ENCODE measurements around the gene ENG.

- TF ChIP-seq ZNF274 (IDR thresholded peaks at IDR 0.05; ENCODE audit: low read depth, low read length) = no peak
- TF ChIP-seq SUZ12 (IDR thresholded peaks at IDR 0.05; ENCODE audit: extremely low read depth, insufficient read depth, insufficient read length) = no peak
- no peak for TF ChIP-seq YY1 (IDR thresholded peaks at IDR 0.05; ENCODE audit: insufficient read depth, insufficient read length)
Measured at GRCh38 chr9:127856729-127857116, 2.3 kb upstream of the ENG start.
